GM12878 (cell line): Measurements from ENCODE around the gene ACER3. TPM values are rescaled to one million over a fixed set of nuclear protein-coding genes. Genes with fewer than 3 reads are reported as not detected.

ENCODE experiments used
- ATAC-seq: fragments of 200-7000 bp; cut with Tn5 transposase; 3 replicates; pipeline ENCODE4 v1.9.1; 2020; ENCODE audit warnings: mild to moderate bottlenecking, moderate library complexity
- BruUV-seq: library from RNA; stranded (reverse); fragments of 400-500 nt; replicated peaks from 2 replicates; lab custom pipeline; 2021; lab: Mats Ljungman, UMichigan
- CTCF ChIA-PET: fragments of 300-600 bp; sonication (Branson Sonifier 250); formaldehyde crosslinking; extraction: SDS; loops from one replicate; lab custom pipeline; 2021; ENCODE audit warnings: inconsistent platforms; lab: Yijun Ruan, JAX
- POLR2A ChIA-PET: fragments of 350-600 bp; formaldehyde crosslinking; extraction: SDS; loops from one replicate; lab custom pipeline; 2021; ENCODE audit warnings: inconsistent platforms; lab: Charles Lee
- RAD21 ChIA-PET: fragments of 300-600 bp; sonication (Branson Sonifier 250); formaldehyde crosslinking; loops from one replicate; lab custom pipeline; 2023; ENCODE audit warnings: antibody characterized with exemption; ENCODE audit not compliant: unreplicated experiment; lab: Charles Lee
- SMC1A ChIA-PET: fragments of 300-600 bp; sonication (Branson Sonifier 250); formaldehyde crosslinking; loops from one replicate; lab custom pipeline; 2023; ENCODE audit not compliant: unreplicated experiment, uncharacterized antibody; lab: Charles Lee
- DNase-seq: peaks from one replicate; pipeline ENCODE4 v3.0.0-alpha.2; 2011; ENCODE audit warnings: low read depth, low spot score
- FAIRE-seq: peaks from 3 replicates; lab custom pipeline; 2011; peaks lifted over from hg19 to GRCh38; lab: Jason Lieb, UNC
- H2AFZ ChIP-seq: 2 replicates; pipeline ENCODE4 v1.6.0; 2011; ENCODE audit warnings: low read depth, low read length, control low read depth; ENCODE audit not compliant: control insufficient read depth
- H3K27ac ChIP-seq: 2 replicates; pipeline ENCODE4 v1.5.1; 2011; ENCODE audit warnings: control low read depth; ENCODE audit not compliant: control insufficient read depth, insufficient read depth
- H3K27me3 ChIP-seq, 2 experiments: replicated peaks in 1 of 2; 2 replicates each; pipeline versions ENCODE4 v1.6.0 to v1.6.1; 2011; ENCODE audit warnings: low read length in 1 of 2; ENCODE audit not compliant: control insufficient read depth in 2 of 2, insufficient read depth in 2 of 2
- H3K36me3 ChIP-seq, 2 experiments: 2 replicates each; pipeline ENCODE4 v1.5.1; 2011; ENCODE audit warnings: low read length in 1 of 2; ENCODE audit not compliant: control insufficient read depth in 2 of 2, insufficient read depth in 2 of 2
- H3K4me1 ChIP-seq: 2 replicates; pipeline ENCODE4 v1.6.1; 2011; ENCODE audit warnings: mild to moderate bottlenecking, low read length, moderate library complexity, mixed read lengths; ENCODE audit not compliant: control insufficient read depth, insufficient read depth
- H3K4me2 ChIP-seq: 2 replicates; pipeline ENCODE4 v1.6.0; 2011; ENCODE audit warnings: control low read depth; ENCODE audit not compliant: control insufficient read depth, insufficient read depth
- H3K4me3 ChIP-seq: fragments of 200-600 bp; sonication (generic); 2 replicates; pipeline ENCODE4 v1.5.1; 2016
- H3K79me2 ChIP-seq: 2 replicates; pipeline ENCODE4 v1.6.0; 2011; ENCODE audit warnings: low read length; ENCODE audit not compliant: control insufficient read depth, insufficient read depth
- H3K9ac ChIP-seq: 2 replicates; pipeline ENCODE4 v1.8.0; 2011; ENCODE audit warnings: low read length, control low read depth, mixed read lengths; ENCODE audit not compliant: control insufficient read depth, insufficient read depth
- H3K9me3 ChIP-seq: replicated peaks from 3 replicates; pipeline ENCODE4 v1.5.1; 2011; ENCODE audit warnings: mild to moderate bottlenecking, low read length; ENCODE audit not compliant: control insufficient read depth, insufficient read depth
- H4K20me1 ChIP-seq: 2 replicates; pipeline ENCODE4 v1.6.0; 2011; ENCODE audit not compliant: control insufficient read depth, insufficient read depth
- BCL11A ChIP-seq: IDR thresholded peaks from 2 replicates; pipeline ENCODE4 v1.6.1; 2011; ENCODE audit warnings: low read depth, low read length
- BMI1 ChIP-seq: fragments of 450-650 bp; IDR thresholded peaks from 2 replicates; pipeline ENCODE4 v1.6.1; 2016; ENCODE audit warnings: mild to moderate bottlenecking, moderate library complexity, borderline replicate concordance
- ESRRA ChIP-seq: IDR thresholded peaks from 2 replicates; pipeline ENCODE4 v1.6.1; 2012; ENCODE audit warnings: mild to moderate bottlenecking, low read length, improper control_type of control experiment
- GATAD2B ChIP-seq: fragments of 450-650 bp; conservative IDR thresholded peaks from 2 replicates; pipeline ENCODE4 v1.6.1; 2017; ENCODE audit warnings: low read depth, mild to moderate bottlenecking, moderate library complexity
- NFYA ChIP-seq: IDR thresholded peaks from 2 replicates; pipeline ENCODE4 v1.6.1; 2011; ENCODE audit warnings: low read depth, mild to moderate bottlenecking, low read length, improper control_type of control experiment, borderline replicate concordance
- SIX5 ChIP-seq: IDR thresholded peaks from 2 replicates; pipeline ENCODE4 v1.6.1; 2011; ENCODE audit warnings: mild to moderate bottlenecking, low read depth, low read length, moderate library complexity; ENCODE audit not compliant: severe bottlenecking
- SMAD5 ChIP-seq: IDR thresholded peaks from 2 replicates; pipeline ENCODE4 v1.6.1; 2016; ENCODE audit warnings: antibody characterized with exemption, low read depth
- SMC3 ChIP-seq: IDR thresholded peaks from 2 replicates; pipeline ENCODE4 v1.6.1; 2011; ENCODE audit warnings: low read length, improper control_type of control experiment, borderline replicate concordance
- WGBS: methylation state at CpG from one replicate; pipeline ENCODE4 v1.1.6; 2016; ENCODE audit warnings: low lambda C conversion rate; ENCODE audit not compliant: insufficient replicate concordance, insufficient coverage; ENCODE audit errors: missing lambda C conversion rate; 5-methylcytosine and 5-hydroxymethylcytosine counted together
- in situ Hi-C: fragments of 300-500 bp; cut with MboI; formaldehyde crosslinking; loops from 9 replicates; pipeline ENCODE4 v1.14.3; 2018; ENCODE audit warnings: mixed read lengths
- intact Hi-C: fragments of 100-400 bp; cut with micrococcal nuclease; formaldehyde crosslinking; loops from one replicate; pipeline ENCODE4 v1.14.2; 2022; ENCODE audit not compliant: unreplicated experiment
- polyA plus RNA-seq, 11 experiments: library from polyadenylated mRNA; depleted of rRNA in 4 of 11; unstranded in 6 of 11; stranded (reverse) in 5 of 11; fragments of >200 nt; fragmentation: Nextera tagmentation in 4 of 11; fragmentation: Illumina TruSeq in 1 of 11; extraction: Ambion mirVana in 4 of 11; extraction: Trizol in 1 of 11; gene quantifications; 1 replicate in 1 of 11; 2 replicates in 10 of 11; pipeline versions ENCODE4 v1.2.1 to v1.2.3, GENCODE V29; 2011 to 2016; ENCODE audit warnings: inconsistent platforms in 2 of 11, missing spikeins in 2 of 11, low read depth in 1 of 11
- total RNA-seq, 4 experiments: library from RNA; depleted of rRNA in 3 of 4; stranded (reverse); fragments of >200 nt in 3 of 4; fragmentation: Illumina TruSeq in 1 of 4; extraction: Trizol in 1 of 4; gene quantifications; 2 replicates each; pipeline versions ENCODE4 v1.2.1 to v1.2.3, GENCODE V29; 2013 to 2021
- TF ChIP-seq, protein P1 (sequence below): fragments of 450-650 bp; IDR thresholded peaks from 2 replicates; pipeline ENCODE4 v1.6.1; 2017; ENCODE audit warnings: mild to moderate bottlenecking, moderate library complexity

ACER3 gene
- total and polyA plus RNA-seq, 10 of the 15 experiments (the other 5 are each of a cell fraction or from before 2014, with no cell fraction given): 2.8 to 17.4 (median 10.3) TPM

DNA sequence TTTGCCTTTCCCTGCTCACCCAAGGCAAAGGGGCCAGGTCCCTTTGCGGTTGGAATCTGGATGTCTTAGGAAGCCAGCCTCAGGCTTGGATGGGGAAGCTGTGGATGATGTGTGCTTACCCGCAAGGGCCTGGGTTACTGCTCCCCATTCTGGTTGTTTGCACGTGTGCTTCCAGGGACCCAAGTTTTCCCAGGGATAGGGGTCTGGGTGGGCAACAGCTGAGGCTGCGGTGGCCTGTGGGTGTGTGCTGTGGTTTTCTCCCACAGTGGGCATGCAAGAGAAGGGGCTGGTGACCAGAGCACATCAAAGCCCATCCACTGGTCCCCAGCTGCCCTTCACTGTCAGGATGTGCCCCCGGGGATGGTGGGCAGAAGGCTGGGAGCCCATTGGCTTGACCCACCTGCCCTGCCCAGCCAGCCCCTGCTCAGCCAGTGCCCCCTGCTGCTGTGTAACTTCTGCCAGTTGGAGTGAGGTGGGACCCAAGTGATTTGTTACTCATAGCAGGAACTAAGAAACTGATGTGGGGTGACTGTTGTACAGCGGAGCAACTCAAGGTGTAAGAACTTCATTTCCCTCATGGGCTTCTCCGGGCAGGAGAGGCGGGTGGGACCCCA lies 209.4 kb downstream of the ACER3 start:
- WGBS: 38% methylated on average over 8 of the region's 8 CpGs

More for the DNA sequence above, 209.4 kb downstream of the ACER3 start:
- H2AFZ ChIP-seq: no peak overlapping the region
- FAIRE-seq (no peak), DNase-seq (no peak), ATAC-seq (no peak)
- TF ChIP-seq SMAD5 (no peak), BCL11A (no peak), BMI1 (no peak), SIX5 (no peak), ESRRA (no peak), NFYA (no peak), GATAD2B (no peak), SMC3 (no peak)
- TF ChIP-seq, protein P1, sequence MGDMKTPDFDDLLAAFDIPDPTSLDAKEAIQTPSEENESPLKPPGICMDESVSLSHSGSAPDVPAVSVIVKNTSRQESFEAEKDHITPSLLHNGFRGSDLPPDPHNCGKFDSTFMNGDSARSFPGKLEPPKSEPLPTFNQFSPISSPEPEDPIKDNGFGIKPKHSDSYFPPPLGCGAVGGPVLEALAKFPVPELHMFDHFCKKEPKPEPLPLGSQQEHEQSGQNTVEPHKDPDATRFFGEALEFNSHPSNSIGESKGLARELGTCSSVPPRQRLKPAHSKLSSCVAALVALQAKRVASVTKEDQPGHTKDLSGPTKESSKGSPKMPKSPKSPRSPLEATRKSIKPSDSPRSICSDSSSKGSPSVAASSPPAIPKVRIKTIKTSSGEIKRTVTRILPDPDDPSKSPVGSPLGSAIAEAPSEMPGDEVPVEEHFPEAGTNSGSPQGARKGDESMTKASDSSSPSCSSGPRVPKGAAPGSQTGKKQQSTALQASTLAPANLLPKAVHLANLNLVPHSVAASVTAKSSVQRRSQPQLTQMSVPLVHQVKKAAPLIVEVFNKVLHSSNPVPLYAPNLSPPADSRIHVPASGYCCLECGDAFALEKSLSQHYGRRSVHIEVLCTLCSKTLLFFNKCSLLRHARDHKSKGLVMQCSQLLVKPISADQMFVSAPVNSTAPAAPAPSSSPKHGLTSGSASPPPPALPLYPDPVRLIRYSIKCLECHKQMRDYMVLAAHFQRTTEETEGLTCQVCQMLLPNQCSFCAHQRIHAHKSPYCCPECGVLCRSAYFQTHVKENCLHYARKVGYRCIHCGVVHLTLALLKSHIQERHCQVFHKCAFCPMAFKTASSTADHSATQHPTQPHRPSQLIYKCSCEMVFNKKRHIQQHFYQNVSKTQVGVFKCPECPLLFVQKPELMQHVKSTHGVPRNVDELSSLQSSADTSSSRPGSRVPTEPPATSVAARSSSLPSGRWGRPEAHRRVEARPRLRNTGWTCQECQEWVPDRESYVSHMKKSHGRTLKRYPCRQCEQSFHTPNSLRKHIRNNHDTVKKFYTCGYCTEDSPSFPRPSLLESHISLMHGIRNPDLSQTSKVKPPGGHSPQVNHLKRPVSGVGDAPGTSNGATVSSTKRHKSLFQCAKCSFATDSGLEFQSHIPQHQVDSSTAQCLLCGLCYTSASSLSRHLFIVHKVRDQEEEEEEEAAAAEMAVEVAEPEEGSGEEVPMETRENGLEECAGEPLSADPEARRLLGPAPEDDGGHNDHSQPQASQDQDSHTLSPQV: no peak
- H4K20me1 ChIP-seq: no peaks in the 10 kb centered on the region
- H3K79me2 ChIP-seq: no peaks in the 10 kb centered on the region
- peaks cover 6% of the 10 kb centered on the region for H3K4me1 ChIP-seq
- intact Hi-C loops (no loop called here), in situ Hi-C loops (no loop called here)
- no TSS peak for BruUV-seq
- H3K9ac ChIP-seq: no peak overlapping the region
- H3K36me3 ChIP-seq: no peaks in the 10 kb centered on the region
- POLR2A ChIA-PET: no interaction called here
- SMC1A ChIA-PET: no interaction called here
- RAD21 ChIA-PET: no interaction called here
- no peak overlapping the region for H3K27ac ChIP-seq
- H3K4me3 ChIP-seq: no peak overlapping the region
- CTCF ChIA-PET: interaction anchor here (1.1 to 1.9 kb wide), 2 partner anchors 21 to 23 kb away, joined by 3 to 6 read pairs; no protein-coding TSS in a partner anchor
- peaks cover 0 to 1% of the 10 kb centered on the region in 2 experiments; a peak in 2 of 4 replicates for H3K27me3 ChIP-seq
- H3K4me2 ChIP-seq: no peak overlapping the region
- no peaks in the 10 kb centered on the region for H3K9me3 ChIP-seq
